EH (cell line): Measurements from ENCODE around the gene EP300.
"Not testable (repeated sequence)": the region's sequence is repeated elsewhere in the genome, so short reads cannot be mapped to it uniquely, and the experiment has no call there.

Experiments
- DNase-seq: peaks from one replicate; pipeline ENCODE4 v3.0.0-alpha.2; 2015; ENCODE audit warnings: low read depth

Gene EP300

GRCh38 chr22:41092023-41092817 is at the start of gene EP300:
Gene EP300 (plus strand): TSS chr22:41092592. CDS start chr22:41093005, 413 bp downstream.
- peak; percentile 85 for DNase-seq

- DNase-seq, result no peak
Observed at GRCh38 chr22:41043722-41044121, 48.7 kb upstream of the EP300 start.

DNA sequence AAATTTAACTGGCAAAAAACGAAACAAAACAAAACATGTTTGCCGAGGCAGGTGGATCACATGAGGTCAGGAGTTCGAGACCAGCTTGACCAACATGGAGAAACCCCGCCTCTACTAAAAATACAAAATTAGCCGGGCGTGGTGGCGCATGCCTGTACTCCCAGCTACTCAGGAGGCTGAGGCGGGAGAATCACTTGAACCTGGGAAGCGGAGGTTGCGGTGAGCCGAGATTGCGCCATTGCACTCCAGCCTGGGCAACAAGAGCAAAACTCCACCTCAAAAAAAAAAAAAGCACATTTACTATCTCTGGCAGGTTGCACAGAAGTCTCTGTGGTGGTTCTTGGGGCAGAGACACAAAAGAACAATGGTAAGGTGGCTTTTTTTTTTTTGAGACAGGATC is 46.8 kb upstream of the EP300 start:
- not testable (repeated sequence) for DNase-seq

- DNase-seq, result no peak
Observed at GRCh38 chr22:41047801-41048211, 44.6 kb upstream of the EP300 start.

DNA sequence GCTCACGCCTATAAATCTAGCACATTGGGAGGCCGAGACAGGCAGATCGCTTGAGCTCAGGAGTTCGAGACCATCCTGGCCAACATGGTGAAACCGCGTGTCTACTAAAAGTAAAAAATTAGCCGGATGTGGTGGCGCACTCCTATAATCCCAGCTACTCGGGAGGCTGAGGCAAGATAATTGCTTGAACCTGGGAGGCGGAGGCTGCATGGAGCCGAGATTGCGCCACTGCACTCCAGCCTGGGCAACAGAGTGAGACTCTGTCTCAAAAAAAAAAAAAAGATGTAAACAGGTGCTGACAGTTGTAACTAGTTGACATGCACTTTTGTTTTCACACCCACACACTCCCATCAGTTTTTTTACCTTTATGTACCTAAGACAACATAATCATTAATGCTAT is 44.0 kb upstream of the EP300 start:
- not testable (repeated sequence) for DNase-seq

- DNase-seq, result peak; percentile 96
Observed at GRCh38 chr22:41048791-41049717, 43.3 kb upstream of the EP300 start.

DNA sequence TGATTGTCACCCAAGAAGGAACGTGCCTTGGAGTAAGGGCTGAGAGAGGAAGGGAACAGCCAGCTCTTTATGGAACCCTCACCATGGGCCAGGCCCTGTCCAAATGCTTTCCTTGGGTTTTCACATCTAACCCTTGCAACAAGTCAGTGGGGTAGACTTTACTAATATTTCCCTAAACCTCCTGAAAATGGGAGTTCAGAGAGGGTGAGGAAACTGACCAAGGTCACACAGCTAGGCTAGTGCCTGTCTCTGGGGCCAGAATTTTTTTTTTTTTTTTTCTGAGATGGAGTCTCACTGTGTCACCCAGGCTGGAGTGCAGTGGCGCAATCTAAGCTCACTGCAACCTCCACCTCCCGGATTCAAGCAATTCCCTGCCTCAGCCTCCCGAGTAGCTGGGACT is 42.6 kb upstream of the EP300 start:
- DNase-seq, result not testable (repeated sequence)

DNA sequence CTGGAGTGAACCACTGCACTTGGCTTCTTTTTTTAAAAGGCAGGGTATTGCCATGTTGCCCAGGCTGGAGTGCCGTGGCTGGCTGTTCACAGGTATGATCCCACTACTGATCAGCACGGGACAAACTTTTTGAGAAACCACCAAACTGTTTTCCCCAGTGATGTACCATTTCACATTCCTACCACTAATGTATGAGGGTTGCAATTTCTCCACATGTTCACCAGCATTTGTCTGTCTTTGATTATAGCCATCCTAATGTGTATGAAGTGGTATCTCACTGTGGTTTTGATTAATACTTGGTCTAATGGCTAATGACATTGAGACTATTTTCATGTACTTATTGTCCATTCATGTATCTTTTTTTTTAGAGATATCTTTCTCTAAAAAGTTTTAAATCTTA is 41.5 kb upstream of the EP300 start:
- DNase-seq, result peak; percentile 41

GRCh38 chr22:41052661-41053490 is 39.5 kb upstream of the EP300 start:
- DNase-seq, result peak; percentile 88

GRCh38 chr22:41057076-41057475 is 35.3 kb upstream of the EP300 start:
- no peak for DNase-seq

GRCh38 chr22:41062146-41062545 is 30.2 kb upstream of the EP300 start:
- DNase-seq, result peak; percentile 19

- not testable (repeated sequence) for DNase-seq
Observed at GRCh38 chr22:41064326-41064725, 28.1 kb upstream of the EP300 start.

GRCh38 chr22:41066341-41066740 is 26.1 kb upstream of the EP300 start:
- not testable (repeated sequence) for DNase-seq

DNA sequence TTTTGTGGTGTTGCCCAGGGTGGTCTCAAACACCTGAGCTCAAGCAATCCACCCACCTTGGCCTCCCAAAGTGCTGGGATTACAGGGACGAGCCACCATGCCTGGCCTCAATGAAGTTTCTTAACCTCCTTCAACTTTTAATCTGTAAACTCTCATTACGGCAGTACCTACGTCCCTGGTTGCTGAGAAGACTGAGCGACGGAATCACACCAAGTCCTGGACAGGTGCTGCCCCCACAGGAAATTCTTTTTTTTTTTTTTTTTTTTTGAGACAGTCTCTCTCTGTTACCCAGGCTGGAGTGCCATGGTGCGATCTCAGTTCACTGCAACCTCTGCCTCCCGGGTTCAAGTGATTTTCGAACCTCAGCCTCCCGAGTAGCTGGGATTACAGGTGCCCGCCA is 24.4 kb upstream of the EP300 start:
- DNase-seq, result not testable (repeated sequence)

DNA sequence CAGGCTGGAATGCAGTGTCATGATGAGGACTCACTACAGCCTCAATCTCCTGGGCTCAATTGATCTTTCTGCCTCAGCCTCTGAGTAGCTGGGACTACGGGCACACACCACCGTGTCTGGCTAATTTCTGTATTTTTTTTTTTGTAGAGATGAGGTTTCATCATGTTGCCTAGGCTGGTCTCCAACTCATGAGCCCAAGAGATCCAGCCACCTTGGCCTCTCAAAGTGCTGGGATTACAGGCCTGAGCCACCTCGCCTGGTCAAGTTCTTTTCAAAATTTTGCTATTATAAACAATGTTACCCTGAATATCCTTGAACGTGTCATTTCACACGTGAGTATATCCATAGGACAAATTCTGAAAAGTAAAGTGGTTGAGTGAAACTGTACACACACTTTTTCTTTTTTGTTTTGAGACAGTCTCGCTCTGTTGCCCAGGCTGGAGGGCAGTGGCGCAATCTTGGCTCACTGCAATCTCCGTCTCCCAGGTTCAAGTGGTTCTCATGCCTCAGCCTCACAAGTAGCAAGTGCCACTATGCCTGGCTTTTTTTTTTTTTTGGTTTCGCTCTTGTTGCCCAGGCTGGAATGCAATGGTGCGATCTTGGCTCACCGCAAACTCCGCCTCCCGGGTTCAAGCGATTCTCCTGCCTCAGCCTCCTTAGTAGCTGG is 21.6 kb upstream of the EP300 start:
- no peak for DNase-seq

DNA sequence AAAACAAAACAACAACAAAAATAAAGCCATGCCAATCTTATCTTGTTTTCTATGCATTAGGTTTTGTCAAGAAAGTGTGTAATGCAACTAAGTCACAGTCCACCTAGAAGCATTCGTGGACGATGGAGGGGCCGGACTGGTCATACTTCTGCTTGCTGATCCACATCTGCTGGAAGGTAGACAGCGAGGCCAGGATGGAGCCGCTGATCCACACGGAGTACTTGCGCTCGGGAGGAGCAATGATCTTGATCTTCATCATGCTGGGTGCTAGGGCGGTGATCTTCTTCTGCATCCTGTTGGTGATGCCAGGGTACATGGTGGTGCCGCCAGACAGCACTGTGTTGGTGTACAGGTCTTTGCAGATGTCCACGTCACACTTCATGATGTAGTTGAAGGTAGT is 18.3 kb upstream of the EP300 start:
- DNase-seq, result no peak

- no peak for DNase-seq
Observed at GRCh38 chr22:41074466-41074865, 17.9 kb upstream of the EP300 start.

DNA sequence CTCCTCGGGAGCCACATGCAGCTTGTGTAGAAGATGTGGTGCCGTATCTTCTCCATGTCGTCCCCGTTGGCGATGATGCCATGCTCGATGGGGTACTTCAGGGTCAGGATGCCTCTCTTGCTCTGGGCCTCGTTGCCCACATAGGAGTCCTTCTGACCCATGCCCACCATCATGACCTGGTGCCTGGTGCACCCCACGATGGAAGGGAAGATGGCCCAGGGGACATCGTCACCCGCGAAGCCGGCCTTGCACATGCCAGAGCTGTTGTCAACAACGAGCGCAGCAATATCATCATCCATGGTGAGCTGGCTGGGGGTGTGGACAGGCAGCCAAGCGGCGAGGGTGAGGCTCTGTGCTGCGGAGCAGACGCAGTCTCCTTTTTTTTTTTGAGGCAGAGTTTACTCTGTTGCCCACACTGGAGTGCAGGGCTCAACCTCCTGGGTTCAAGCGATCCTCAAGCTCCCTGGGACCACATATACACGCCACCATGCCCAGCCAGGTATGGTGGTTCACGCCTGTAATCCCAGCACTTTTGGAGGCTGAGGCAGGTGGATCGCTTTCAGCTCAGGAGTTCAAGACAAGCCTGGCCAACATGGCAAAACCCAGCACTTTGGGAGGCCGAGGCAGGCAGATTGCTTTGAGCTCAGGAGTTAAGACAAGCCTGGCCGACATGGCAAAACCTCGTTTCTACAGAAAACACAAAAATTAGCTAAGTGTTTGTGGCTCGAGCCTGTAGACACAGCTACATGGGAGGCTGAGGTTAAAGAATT is 17.3 kb upstream of the EP300 start:
- DNase-seq, result no peak

DNA sequence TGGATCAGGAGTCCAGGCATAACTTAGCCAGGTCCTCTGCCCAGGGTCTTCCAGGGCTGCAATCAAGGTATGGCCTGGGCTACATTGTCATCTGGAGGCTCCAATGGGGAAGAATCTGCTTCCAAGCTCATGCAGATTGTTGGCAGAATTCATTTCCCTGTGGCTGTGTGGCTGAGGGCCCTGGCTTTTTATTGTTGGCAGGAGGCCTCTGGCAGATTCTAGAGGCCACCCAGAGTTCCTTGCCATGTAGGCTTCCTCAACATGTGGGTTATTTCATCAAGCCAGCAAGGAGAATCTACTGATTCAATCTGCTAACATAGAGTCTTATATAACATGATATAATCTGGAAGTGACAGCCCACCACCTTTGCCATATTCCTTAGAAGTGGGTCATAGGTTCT is 16.4 kb upstream of the EP300 start:
- DNase-seq, result no peak

DNA sequence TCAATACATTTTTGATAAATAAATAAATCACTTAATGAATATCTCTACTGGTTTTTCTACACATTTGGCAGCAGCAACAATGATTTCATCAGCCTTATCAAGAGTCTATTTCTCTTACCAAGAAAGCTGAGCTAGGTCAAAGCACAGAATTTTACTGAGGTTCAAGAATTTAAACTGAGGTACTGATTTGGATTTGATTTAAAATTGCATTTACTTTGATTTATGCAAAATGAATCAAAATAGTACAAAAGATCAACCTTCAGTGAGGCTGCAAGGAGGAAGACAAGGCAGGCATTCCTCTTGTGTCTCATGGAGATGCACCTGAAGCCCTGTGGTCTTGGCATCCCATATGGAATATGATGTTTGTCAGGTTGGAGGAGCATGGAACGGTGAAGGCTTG is 15.5 kb upstream of the EP300 start:
- no peak for DNase-seq

GRCh38 chr22:41078931-41079330 is 13.5 kb upstream of the EP300 start:
- no peak for DNase-seq
